Putamen (tissue), 1 donor: Measurements from ENCODE around the gene TREH.
"Not testable (repeated sequence)": the region's sequence is repeated elsewhere in the genome, so short reads cannot be mapped to it uniquely, and the experiment has no call there.

Experiments
- DNase-seq: peaks from one replicate; pipeline ENCODE4 v3.0.0-alpha.2; 2016; ENCODE audit warnings: low spot score

The TREH gene

GRCh38 chr11:118628861-118629549 is 50.4 kb downstream of the TREH start:
- no peak for DNase-seq

- DNase-seq, result peak; percentile 71
These were observed 51.0 kb downstream of the TREH start for GRCh38 chr11:118628432-118628831.

GRCh38 chr11:118628031-118628430 is 51.4 kb downstream of the TREH start:
- DNase-seq, result no peak

- no peak for DNase-seq
These were observed 51.9 kb downstream of the TREH start for GRCh38 chr11:118627566-118627965.

GRCh38 chr11:118625976-118626375 is 53.5 kb downstream of the TREH start:
- DNase-seq, result no peak

- peak; percentile 55 for DNase-seq
These were observed 54.3 kb downstream of the TREH start for GRCh38 chr11:118625036-118625690.

GRCh38 chr11:118623269-118623655 is 56.2 kb downstream of the TREH start:
- no peak for DNase-seq

GRCh38 chr11:118622376-118623268 is 56.8 kb downstream of the TREH start:
- peak; percentile 31 for DNase-seq

- DNase-seq, result no peak
These were observed 57.6 kb downstream of the TREH start for GRCh38 chr11:118621784-118622375.

GRCh38 chr11:118621071-118621783 is 58.2 kb downstream of the TREH start:
- peak; percentile 88 for DNase-seq

- DNase-seq, result no peak
These were observed 58.9 kb downstream of the TREH start for GRCh38 chr11:118620529-118621070.

- DNase-seq, result no peak
These were observed 59.8 kb downstream of the TREH start for GRCh38 chr11:118619444-118620197.

GRCh38 chr11:118618991-118619375 is 60.5 kb downstream of the TREH start:
- DNase-seq, result no peak

- peak; percentile 91 for DNase-seq
These were observed 61.1 kb downstream of the TREH start for GRCh38 chr11:118618115-118618990.

- DNase-seq, result no peak
These were observed 63.5 kb downstream of the TREH start for GRCh38 chr11:118615976-118616371.

- DNase-seq, result no peak
These were observed 64.0 kb downstream of the TREH start for GRCh38 chr11:118615282-118615975.

- no peak for DNase-seq
These were observed 64.9 kb downstream of the TREH start for GRCh38 chr11:118614511-118614910.

- no peak for DNase-seq
These were observed 67.1 kb downstream of the TREH start for GRCh38 chr11:118612378-118612777.

GRCh38 chr11:118611433-118611795 is 68.0 kb downstream of the TREH start:
- DNase-seq, result not testable (repeated sequence)
